ENCODE results near the gene ADPGK.

ADPGK gene

GRCh38 chr15:72758182-72758581, 25.4 kb downstream of the ADPGK start:
- H3K9me3 ChIP-seq (ENCODE audit: insufficient read depth, low read depth, low read length): no peaks in the 10 kb centered on the region
- H4K20me1 ChIP-seq (ENCODE audit: insufficient read depth, low read length, poor library complexity, severe bottlenecking): no peaks in the 10 kb centered on the region
- H3K4me1 ChIP-seq (ENCODE audit: insufficient read depth, low read length, poor library complexity, severe bottlenecking): no peaks in the 10 kb centered on the region
- H3K79me2 ChIP-seq (ENCODE audit: insufficient read depth, low read length): no peaks in the 10 kb centered on the region
- H3K27me3 ChIP-seq (ENCODE audit: insufficient read depth, low read length, poor library complexity, severe bottlenecking): no peaks in the 10 kb centered on the region
- H2AFZ ChIP-seq (ENCODE audit: low read length): no peak overlapping the region
- no peaks in the 10 kb centered on the region for H3K9me2 ChIP-seq (replicated peaks; ENCODE audit: low read depth, low read length)
- TF ChIP-seq EZH2phosphoT487 (IDR thresholded peaks at IDR 0.05; ENCODE audit: borderline replicate concordance) (no peak), CTCF (conservative IDR thresholded peaks at IDR 0.05; ENCODE audit: low read length) (no peak)
- no peaks in the 10 kb centered on the region for H3F3A ChIP-seq (ENCODE audit: low read depth)
- peaks cover 70% of the 10 kb centered on the region; the same call in 1 of the 2 replicates for H3K36me3 ChIP-seq (ENCODE audit: insufficient read depth, low read length)
- no peak overlapping the region for H3K9ac ChIP-seq (ENCODE audit: low read depth, low read length, poor library complexity, severe bottlenecking)
- no peak overlapping the region for H3K4me2 ChIP-seq (ENCODE audit: low read depth, low read length, poor library complexity, severe bottlenecking)
- H3K4me3 ChIP-seq (ENCODE audit: low read length, poor library complexity, severe bottlenecking): no peak overlapping the region

GRCh38 chr15:72754096-72754495, 29.5 kb downstream of the ADPGK start:
- no peak overlapping the region for H2AFZ ChIP-seq (ENCODE audit: low read length)
- peaks cover 74% of the 10 kb centered on the region; the same call in 1 of the 2 replicates for H3K36me3 ChIP-seq (ENCODE audit: insufficient read depth, low read length)
- no peak overlapping the region for H3K4me2 ChIP-seq (ENCODE audit: low read depth, low read length, poor library complexity, severe bottlenecking)
- H3K4me3 ChIP-seq (ENCODE audit: low read length, poor library complexity, severe bottlenecking): no peak overlapping the region
- no peak overlapping the region for H3K9ac ChIP-seq (ENCODE audit: low read depth, low read length, poor library complexity, severe bottlenecking)
- no peaks in the 10 kb centered on the region for H3K9me2 ChIP-seq (replicated peaks; ENCODE audit: low read depth, low read length)
- TF ChIP-seq CTCF (conservative IDR thresholded peaks at IDR 0.05; ENCODE audit: low read length) (no peak), EZH2phosphoT487 (IDR thresholded peaks at IDR 0.05; ENCODE audit: borderline replicate concordance) (no peak)
- H3K27me3 ChIP-seq (ENCODE audit: insufficient read depth, low read length, poor library complexity, severe bottlenecking): no peaks in the 10 kb centered on the region
- H3K79me2 ChIP-seq (ENCODE audit: insufficient read depth, low read length): no peaks in the 10 kb centered on the region
- H3K9me3 ChIP-seq (ENCODE audit: insufficient read depth, low read depth, low read length): no peaks in the 10 kb centered on the region
- H3K4me1 ChIP-seq (ENCODE audit: insufficient read depth, low read length, poor library complexity, severe bottlenecking): no peaks in the 10 kb centered on the region
- no peaks in the 10 kb centered on the region for H3F3A ChIP-seq (ENCODE audit: low read depth)
- H4K20me1 ChIP-seq (ENCODE audit: insufficient read depth, low read length, poor library complexity, severe bottlenecking): no peaks in the 10 kb centered on the region

DNA sequence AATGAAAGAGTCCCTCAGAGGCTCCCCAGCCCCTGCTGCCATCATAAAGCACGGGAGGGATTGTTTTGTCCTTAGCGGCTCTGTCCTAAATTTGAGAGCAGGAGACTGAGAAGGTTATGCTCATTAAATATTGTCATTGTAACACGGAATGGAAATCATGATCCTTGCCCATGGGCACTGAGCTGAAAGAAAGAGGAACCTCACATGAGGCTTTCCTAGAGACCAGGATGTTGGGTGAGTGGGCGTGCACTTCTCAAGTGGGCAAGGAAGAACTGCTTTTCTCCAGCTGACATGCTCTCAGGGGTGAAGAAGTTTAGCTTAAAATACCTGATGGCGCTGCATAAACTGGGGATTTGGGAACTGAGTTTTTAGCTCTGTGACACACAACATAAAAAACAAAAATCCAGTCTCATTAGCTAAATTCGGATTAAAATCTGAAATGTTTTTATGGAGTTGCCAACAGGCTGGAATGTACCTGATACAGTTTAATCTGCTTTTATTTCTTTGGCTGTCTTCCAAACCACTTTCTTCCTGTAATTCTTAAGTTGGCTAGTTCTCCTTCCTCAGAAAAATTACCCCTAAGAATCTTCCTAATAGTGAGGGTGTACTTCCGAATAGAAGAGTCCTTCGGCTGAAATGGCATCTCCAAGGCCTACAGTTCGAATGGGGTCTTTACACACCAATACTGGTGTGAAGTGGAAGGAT, 31.7 kb downstream of the ADPGK start:
- Histone ChIP-seq H3K4me1 (ENCODE audit: insufficient read depth, low read length, poor library complexity, severe bottlenecking) (no peaks in the 10 kb centered on the region), H2AFZ (ENCODE audit: low read length) (no peak overlapping the region), H3K27me3 (ENCODE audit: insufficient read depth, low read length, poor library complexity, severe bottlenecking) (no peaks in the 10 kb centered on the region), H4K20me1 (ENCODE audit: insufficient read depth, low read length, poor library complexity, severe bottlenecking) (no peaks in the 10 kb centered on the region), H3K9me2 (replicated peaks; ENCODE audit: low read depth, low read length) (no peaks in the 10 kb centered on the region), H3F3A (ENCODE audit: low read depth) (no peaks in the 10 kb centered on the region), H3K9me3 (ENCODE audit: insufficient read depth, low read depth, low read length) (no peaks in the 10 kb centered on the region), H3K36me3 (ENCODE audit: insufficient read depth, low read length) (peaks cover 61% of the 10 kb centered on the region; the same call in 1 of the 2 replicates), H3K79me2 (ENCODE audit: insufficient read depth, low read length) (no peaks in the 10 kb centered on the region), H3K4me2 (ENCODE audit: low read depth, low read length, poor library complexity, severe bottlenecking) (no peak overlapping the region), H3K9ac (ENCODE audit: low read depth, low read length, poor library complexity, severe bottlenecking) (no peak overlapping the region), H3K4me3 (ENCODE audit: low read length, poor library complexity, severe bottlenecking) (no peak overlapping the region)
- no peak for TF ChIP-seq CTCF (conservative IDR thresholded peaks at IDR 0.05; ENCODE audit: low read length)
- no peak for TF ChIP-seq EZH2phosphoT487 (IDR thresholded peaks at IDR 0.05; ENCODE audit: borderline replicate concordance)

All from Loucy (cell line).